AG20443 (cell line): ENCODE measurements around the gene EXOC3L1.
A peak's percentile ranks its signal among the peaks of the same experiment; 100 is the strongest.

Experiments used
- DNase-seq: peaks from one replicate; pipeline ENCODE4 v3.0.0; 2012; ENCODE audit warnings: low spot score, mixed read lengths

Gene EXOC3L1

DNA sequence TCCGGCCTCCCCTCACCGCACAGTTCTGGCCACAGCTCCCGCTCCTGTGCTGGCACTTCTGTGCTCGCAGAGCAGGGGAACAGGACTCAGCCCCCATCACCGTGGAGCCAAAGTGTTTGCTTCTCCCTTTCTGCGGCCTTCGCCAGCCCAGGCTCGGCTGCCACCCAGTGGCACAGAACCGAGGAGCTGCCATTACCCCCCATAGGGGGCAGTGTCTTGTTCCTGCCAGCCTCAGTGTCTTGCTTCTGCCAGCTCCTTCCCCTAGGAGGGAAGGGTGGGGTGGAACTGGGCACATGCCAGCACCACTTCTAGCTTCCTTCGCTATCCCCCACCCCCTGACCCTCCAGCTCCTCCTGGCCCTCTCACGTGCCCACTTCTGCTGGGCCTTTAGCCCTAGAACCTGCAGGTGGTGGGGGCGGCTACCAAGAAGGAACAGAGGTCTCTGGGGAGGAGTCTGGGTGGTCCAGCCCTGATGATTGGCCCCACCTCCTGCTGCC is 8.3 kb upstream of the EXOC3L1 start:
- peak; percentile 76 for DNase-seq

DNA sequence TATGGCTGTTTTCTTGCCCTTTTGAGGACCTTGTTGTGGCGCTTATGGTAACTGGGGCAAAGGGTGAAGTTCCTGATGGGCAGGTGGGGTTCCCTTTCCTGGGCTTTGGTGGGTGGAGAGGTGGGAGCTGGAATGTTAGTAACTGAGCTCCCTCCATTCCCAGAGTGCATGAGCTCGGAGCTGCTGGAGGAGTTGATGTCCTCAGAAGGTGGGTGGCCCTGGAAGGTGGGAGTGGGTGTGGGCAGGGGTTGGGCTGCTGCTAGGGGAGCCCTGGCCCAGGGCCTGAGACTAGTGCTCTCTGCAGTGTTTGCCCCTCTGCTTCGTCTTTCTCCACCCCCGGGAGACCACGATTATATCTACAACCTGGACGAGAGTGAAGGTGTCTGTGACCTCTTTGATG is 7.8 kb upstream of the EXOC3L1 start:
- no peak for DNase-seq

DNA sequence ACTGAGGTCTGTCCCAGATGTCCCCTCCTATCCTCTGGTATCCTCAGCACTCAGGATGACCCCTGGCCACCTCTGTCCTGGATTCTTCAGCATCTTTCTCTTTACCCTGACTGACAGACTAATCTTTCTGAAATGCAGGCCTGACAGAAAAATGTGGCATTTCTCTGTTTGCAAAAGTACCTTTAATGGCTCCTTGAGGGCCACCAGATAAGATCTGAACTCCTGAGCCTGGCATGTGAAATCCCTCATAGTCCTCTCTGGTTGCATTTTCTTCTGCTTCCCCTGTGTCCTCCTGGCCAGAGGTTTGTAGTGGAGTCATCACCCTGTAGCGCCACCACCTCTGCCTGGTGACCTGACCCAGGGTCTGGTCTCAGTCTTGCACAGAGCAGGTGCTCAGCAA is 6.9 kb upstream of the EXOC3L1 start:
- no peak for DNase-seq

DNA sequence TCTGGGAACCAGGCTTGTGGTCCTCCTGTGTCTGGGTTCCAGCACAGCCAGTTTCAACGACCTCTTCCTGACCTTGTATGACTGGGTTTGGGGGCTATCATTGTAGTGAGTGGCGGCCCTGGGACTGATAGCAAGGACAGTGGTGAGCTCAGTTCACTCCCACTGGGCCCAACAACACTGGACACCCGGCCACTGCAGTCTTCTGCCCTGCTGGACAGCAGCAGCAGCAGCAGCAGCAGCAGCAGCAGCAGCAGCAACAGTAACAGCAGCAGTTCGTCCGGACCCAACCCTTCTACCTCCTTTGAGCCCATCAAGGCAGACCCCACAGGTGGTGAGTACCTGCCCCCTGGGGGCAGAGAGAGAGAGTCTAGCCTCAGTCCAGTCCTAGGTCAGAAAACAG is 5.7 kb upstream of the EXOC3L1 start:
- DNase-seq: no peak

DNA sequence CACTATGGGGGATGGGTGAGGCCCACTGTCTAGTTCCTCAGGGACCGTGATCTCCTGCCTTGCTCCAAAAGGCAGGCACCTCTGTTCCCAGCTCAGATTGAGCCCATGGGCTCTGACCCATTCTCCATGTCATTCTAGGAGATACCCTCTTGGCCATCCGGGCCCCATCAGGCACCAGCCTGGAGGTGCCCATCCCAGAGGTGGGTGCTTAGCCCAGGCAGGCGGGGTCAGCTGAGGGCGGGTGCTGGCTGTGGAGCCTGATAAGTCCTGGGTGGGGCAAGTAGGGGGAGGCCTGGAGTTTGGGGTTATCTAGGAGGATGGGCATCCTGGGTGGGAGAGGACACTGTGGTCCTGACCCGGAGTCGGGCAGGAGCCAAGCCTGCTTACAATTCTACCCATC is 4.3 kb upstream of the EXOC3L1 start:
- DNase-seq: no peak

DNA sequence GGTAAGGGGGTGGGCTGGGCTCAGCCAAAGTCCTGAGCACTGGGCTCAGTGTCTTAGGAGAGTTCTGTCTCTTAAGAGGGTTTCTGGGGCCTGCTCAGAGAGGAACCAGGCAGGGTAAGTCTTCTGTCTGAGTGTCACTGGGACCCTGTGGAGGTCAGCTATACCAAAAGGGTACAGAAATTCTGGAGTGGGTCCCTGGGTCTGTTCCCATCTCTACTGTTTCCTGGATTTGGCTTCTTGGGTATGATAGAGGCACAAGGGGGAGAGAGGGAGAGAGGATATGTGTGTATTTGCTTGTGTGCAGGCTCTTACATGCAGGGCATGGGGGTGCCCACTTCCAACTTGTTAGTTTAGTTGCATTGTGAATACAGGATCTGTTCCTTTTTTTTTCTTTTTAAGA is 3.6 kb upstream of the EXOC3L1 start:
- DNase-seq: no peak

DNA sequence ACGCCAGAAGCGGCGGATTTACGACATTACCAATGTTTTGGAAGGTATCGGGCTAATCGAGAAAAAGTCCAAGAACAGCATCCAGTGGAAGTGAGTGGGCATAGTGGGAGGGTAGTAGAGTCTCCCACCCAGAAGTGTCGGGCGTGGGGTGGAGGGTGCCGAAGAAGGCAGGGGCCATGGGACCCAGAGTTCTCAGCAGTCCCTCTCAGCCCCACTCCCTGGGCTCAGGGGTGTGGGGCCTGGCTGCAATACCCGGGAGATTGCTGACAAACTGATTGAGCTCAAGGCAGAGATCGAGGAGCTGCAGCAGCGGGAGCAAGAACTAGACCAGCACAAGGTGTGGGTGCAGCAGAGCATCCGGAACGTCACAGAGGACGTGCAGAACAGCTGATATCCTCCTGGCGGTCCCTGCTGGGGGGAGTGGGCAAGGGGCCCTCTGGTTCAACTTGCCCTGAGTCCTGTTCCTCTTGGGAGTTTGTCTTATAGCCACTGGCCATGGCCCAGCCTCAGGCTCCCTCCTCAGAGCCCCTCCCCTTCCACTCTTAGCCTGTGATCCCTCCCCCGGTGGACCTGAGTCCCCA is 2.9 kb upstream of the EXOC3L1 start:
- DNase-seq: no peak

DNA sequence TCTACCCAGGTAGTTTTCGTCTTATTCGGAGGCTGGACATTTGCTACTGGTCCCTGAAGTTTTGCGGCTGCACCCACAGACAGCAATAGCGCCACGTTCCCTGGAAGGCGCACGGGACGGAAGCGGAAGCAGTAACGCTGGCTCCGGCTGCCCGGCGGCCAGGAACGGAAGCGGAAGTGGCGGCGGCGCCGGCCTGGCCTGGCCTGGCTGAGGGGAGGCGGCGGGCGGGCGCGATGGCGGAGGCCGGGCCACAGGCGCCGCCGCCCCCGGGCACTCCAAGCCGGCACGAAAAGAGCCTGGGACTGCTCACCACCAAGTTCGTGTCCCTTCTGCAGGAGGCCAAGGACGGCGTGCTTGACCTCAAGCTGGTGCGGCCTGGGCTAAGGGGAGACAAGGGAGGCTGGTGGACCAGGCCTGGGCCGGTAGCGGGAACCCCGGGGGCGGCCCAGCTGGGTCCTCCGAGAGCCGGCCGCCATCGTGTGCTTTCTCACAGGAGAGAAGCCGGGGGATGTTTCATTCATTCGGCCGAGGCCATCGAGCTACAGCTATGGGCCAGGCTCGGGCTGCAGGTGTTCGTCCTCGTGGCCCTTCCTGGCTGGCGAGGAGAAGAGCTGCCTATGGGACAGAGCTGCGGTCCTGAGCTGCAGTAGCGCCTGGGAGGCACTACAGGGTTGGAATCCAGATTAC is 2.2 kb upstream of the EXOC3L1 start, which contains the start of gene E2F4:
Gene E2F4 (plus strand): TSS at position 161 of the 687 bp plus-strand sequence. CDS start 73 bp downstream, at position 234.
- DNase-seq: peak; percentile 96

DNA sequence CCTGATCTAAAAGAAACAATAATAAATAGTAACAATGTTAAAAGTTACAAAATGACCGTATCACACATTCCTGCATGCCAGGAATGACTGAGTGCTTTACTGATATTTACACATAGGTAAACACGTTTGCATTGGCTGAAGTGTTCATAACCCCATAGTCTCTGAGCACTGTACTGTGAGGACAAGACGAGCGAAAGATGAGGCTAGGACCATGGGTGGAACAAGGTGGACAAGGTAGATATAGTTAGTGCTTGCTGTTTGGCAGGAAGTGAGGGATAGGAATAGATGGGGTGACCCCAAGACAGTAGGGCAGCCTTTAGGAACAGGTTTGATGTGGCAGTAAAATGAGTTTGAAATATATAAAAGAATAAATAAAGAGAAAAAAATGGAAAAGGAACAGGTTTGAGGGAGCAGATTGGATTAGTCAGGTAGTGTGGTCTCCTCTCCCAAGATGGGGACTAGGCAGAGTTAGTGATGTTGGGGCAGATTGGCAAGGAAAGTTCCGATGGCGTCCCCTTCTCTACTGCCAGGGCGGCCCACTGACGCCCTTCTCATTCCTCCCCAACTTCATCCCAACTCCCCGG is 1.6 kb upstream of the EXOC3L1 start:
- DNase-seq: no peak

DNA sequence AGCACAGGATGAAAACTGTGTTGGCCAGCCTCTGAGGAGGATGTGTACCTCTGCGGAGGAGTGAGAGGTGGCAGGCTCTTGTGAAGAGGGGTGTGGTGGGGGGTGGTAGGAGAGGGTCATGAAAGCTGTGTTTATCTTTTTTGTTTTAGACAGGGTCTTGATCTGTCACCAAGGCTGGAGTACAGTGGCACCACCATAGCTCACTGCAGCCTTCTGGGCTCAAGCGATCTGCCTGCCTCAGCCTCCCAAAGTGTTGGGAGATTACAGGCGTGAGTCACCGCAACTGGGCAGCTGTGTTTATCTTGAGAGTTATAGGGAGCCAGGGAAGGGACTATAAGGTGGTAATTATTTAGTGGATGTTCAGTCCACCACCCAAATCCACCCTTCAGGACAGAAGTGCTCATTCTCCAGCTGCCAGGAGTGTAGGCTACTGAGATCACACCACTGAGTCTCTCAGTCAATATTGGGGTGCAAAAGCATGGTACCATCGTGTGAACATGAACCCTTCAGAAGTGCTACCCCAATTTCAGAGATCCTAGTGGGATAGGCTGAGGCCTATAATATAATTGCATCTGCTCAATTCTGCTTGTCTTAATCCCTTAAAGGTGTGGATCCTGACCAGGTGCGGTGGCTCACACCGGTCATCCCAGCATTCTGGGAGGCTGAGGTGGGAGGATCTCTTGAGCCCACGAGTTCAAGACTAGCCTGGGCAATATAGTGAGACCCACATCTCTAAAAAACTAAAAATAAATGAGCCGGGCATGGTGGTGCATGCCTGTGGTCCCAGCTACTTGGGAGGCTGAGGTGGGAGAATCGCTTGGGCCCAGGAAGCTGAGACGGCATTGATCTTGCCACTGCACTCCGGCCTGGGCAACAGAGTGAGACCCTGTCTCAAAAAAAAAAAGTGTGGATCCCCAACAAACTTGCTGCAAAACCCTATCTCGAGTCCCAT is 788 bp upstream of the EXOC3L1 start:
- no peak for DNase-seq

DNA sequence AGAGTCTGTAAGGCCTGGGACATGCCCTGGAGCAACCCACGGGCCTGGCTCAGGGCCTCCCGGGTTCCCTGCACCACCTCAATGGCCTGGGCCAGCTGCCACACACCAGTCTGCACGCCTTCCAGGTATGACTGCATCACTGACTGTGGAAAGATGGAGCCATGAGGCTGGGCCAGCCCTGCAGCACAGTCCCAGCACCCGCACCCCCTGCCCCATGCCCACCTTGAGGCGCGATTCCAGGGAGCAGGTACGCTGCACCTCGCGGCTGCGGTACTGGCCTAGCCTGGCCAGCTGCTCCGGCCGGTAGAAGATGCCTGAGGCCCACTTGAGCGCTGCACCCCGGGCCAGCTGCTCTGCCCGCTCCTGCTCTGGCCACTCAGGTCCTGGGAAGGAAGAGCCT is 1.1 kb downstream of the EXOC3L1 start:
- no peak for DNase-seq

DNA sequence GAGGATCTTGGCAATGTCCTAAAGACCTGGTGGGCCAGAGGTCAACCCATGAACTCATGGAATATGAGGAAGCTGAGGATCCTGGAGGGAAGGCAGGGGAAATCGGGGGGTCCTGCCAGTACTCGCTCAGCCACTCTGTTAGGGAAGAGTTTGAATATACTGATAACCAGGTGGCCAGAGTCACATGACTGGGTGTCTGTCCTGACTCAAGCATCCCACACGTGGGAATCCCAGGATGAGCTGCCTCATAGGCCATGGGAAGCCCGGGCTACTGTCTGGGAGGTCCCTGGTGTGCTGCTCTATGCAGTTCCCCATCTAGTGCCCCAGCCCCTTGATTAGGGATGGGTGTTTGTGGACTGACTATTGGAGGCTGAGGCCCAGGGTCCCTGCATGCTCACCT is 1.6 kb downstream of the EXOC3L1 start:
- no peak for DNase-seq

DNA sequence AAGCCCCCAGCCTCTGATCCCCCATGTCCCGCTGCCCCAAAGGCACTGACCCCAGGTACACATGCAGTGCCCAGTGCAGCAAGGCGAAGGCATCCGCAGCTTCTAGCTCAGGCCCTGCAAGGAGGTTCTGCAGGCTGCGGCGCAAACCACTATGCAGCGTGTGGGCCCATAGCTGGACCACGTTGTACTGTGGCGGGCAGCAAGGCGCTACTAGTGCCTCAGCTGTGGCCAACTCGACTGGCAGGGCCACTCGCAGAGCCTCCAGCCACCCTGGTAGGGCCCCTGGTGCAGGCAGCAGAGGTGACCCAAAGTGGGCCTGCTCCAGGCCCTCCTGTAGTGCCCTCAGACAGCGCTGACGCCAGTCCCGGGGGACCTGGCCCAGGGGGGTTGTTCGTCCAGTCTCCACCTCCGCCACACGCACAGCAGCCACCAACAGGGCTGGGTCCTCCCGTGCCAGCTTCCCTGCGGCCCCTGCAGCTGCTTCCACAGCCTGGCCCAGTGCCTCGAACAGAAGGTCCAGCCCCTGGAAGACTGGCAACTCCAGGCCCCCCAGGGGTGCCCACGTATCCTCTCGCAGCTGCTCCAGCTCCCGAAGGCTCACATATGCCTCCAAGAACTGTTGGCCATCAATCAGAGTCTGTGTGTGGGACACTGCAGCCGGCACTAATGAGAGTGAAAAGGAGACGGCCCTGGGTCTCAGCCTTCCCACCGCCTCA is 2.6 kb downstream of the EXOC3L1 start:
- no peak for DNase-seq

DNA sequence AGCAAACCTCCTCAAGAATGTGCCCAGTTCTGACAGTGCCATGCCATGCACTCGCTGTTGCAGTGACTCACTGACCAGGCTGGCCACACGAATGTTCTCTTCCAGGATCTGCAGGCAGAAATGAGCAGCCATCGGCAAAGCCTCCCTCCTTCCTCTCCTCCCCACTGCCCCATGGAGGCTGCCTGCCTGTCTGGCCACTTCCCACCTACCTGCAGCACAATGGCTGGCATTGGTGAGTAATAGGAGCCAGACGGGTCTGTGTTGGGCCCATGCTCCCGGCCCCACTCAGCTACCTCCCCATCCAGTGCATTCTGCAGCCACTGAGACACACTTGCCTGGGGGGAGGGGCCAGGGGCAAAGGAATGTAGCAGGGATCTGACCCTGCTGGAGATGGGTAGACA is 3.4 kb downstream of the EXOC3L1 start:
- DNase-seq: no peak

DNA sequence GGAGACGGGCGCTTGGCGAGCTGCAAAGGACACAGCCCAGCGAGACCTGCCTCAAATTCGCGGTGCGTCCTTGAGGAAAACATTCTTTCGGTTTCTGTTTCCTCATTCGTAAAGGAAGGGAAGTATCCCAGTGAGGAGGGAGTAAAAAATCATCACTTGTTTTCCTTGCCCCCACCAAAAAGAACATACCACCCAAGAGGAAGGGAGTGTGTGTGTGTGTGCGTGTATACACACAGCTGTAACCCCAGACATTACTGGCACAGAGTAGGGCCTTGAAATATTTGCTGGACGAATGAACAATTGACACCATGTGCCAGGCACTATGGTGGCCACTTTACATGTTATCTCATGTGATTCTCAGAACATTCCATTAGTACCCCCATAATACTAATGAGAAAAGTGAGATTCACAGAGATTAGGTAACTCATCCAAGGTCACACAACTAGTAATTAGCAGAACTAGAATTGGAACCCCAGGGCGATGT is 4.2 kb downstream of the EXOC3L1 start:
- DNase-seq: no peak

DNA sequence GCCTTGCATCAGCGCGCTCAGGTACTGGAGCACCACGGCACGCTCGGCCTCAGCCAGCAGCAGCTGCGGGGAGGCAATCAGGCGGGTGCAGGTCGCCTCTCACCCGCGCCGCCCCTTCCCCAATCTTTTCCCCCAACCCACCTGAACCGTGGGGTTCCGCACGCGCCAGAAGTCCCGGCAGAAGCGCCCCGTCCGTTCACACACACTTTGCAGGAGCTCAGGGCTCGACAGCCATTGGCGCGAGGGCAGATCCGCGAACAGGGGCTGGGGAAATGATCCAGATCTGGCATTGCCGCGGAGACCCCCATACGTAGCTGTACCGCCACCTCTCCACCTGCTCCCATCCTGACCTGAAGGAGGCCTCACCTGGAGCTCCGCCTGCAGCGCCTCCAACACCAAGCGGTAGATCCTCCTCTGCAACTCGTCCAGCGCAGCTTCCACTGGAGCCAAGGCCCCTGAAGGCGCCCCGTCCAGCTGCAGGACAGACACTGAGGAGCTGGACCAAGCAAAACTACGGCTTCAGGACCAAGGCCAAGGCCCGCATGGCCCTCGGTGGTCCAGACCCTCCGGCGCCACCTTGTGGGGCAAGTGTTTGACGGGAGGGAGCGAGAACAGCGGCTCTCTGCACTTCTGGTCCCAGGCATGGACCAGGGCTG is 4.8 kb downstream of the EXOC3L1 start:
- peak; percentile 87 for DNase-seq

DNA sequence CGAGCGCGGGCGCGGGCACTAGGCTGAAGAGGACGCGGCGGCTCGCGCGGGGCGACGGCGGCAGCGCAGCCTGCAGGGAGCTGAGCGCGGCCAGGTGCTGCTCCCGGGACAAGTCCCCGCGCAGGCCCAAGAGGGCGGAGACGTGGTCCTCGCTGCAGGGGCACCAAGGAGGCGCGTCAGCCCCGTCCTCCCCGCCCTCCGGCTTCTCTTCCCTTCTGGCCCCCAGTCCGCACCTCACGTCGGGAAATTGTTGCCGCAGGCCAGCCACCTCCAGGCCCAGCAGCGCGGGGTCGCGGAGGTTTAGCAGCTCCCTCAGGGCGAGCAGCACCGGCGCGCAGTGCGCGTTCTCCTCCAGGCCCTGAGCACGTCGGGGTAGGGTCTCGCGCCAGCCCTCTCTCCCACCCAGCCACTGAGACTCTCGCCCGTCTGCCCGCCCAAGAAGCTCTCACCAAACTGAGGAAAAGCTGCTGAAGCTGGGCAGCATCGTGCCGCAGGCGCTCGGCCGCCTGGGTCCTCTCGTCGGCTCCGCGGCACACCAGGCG is 5.4 kb downstream of the EXOC3L1 start:
- no peak for DNase-seq

DNA sequence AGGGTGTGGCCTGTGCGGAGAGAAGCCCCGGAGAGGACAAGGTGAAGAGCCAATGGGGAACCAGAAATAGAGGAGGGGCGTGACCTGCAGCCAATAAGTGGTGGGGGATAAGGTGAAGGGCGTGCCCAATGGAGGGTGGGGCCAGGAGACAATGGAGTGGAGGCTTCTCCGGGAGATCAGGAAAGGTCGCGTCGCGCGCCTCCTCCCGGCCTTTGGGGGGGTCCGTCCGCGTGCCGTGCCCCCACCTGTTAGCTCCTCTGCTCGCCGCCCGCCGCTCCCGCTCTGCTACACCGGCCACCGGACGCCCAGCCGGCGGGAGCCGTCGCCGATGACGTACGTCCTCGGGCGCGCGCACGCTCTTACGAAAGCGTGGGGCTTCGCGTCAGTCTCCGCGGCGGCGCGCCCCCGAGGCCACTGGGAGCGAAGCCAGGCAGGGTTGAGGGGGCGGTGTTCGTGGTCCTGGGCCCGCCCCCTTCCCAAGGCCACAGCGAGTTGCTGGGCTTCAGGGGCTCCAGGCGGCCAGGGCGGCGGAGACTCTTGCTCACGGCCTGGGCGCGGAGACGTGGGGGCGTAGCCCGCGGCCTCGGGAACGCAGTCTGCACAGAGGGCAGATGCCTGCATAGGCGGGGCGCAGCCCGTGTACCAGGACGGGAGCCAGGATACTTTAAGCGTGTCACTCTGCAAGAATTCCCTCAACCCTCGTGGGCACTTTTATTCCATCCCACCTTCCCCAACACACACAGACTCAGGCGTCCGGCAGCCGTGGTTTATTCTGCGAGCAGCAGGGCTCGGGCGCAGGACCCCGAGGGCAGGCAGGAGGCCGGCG is 6.1 kb downstream of the EXOC3L1 start, which contains the start of gene MATCAP1:
Gene MATCAP1 (minus strand): TSS at position 337 of the 826 bp plus-strand sequence. CDS start 3,353 bp downstream, outside the sequence.
- DNase-seq: peak; percentile 98

DNA sequence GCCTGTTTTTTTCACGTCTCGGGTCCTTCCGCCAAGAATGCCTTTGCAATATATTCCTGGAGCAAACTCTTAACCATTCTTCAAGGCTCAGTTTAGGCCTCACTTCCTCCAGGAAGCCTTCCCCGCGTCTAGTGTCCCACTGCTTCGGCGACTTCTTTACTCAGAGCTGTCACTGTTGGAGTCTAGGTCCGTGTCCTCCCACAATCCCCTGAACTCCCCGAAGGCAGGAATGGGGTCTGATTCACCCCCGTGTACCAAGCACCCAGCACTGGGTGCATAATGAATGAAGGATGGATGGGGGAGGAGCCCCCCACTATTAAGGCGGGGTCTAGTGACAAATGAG is 6.7 kb downstream of the EXOC3L1 start:
- DNase-seq: no peak

DNA sequence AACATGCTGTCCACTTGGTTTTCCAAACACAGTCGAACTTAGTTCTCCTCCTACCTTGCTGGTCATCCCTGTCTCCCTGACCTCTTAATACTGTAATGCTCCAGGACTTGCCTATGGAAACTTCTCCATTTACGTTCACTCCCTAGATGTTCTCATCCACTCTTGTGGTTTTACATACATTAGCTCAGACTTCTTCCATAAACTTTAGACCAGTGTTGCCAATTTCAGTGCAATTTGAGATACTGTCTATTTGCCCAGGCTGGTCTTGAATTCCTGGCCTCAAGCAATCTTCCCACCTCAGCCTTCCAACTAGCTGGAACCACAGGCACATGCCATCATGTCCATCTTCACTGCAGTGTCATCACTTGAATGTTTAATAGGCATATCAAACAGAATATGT is 7.6 kb downstream of the EXOC3L1 start:
- no peak for DNase-seq
